Subcutaneous adipose tissue (tissue), 4 donors: ENCODE results near the gene IL12RB2. TPM values are rescaled to one million over a fixed set of nuclear protein-coding genes. Genes with fewer than 3 reads are reported as not detected.

Experiments used
- total RNA-seq, 4 donors: library from RNA; depleted of rRNA; stranded (reverse); fragments of >200 nt; gene quantifications; one replicate each; pipeline ENCODE4 v1.1.0, GENCODE V29; 2016
- TF ChIP-seq, protein P1 (sequence below): fragments of 450-650 bp; IDR thresholded peaks from one replicate; pipeline ENCODE4 v1.5.1; 2016; ENCODE audit warnings: low read depth, mild to moderate bottlenecking, control low read depth, antibody characterized with exemption, moderate library complexity

IL12RB2 gene
- total RNA-seq, 4 donors from 2014 or later, result 2.2 to 3.6 (median 3.1) TPM

GRCh38 chr1:67323087-67323486 lies 15.4 kb downstream of the IL12RB2 start:
- TF ChIP-seq, protein P1, sequence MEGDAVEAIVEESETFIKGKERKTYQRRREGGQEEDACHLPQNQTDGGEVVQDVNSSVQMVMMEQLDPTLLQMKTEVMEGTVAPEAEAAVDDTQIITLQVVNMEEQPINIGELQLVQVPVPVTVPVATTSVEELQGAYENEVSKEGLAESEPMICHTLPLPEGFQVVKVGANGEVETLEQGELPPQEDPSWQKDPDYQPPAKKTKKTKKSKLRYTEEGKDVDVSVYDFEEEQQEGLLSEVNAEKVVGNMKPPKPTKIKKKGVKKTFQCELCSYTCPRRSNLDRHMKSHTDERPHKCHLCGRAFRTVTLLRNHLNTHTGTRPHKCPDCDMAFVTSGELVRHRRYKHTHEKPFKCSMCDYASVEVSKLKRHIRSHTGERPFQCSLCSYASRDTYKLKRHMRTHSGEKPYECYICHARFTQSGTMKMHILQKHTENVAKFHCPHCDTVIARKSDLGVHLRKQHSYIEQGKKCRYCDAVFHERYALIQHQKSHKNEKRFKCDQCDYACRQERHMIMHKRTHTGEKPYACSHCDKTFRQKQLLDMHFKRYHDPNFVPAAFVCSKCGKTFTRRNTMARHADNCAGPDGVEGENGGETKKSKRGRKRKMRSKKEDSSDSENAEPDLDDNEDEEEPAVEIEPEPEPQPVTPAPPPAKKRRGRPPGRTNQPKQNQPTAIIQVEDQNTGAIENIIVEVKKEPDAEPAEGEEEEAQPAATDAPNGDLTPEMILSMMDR, result no peak

- TF ChIP-seq, protein P1, result no peak
Observed at GRCh38 chr1:67324068-67324467, 16.4 kb downstream of the IL12RB2 start.

DNA sequence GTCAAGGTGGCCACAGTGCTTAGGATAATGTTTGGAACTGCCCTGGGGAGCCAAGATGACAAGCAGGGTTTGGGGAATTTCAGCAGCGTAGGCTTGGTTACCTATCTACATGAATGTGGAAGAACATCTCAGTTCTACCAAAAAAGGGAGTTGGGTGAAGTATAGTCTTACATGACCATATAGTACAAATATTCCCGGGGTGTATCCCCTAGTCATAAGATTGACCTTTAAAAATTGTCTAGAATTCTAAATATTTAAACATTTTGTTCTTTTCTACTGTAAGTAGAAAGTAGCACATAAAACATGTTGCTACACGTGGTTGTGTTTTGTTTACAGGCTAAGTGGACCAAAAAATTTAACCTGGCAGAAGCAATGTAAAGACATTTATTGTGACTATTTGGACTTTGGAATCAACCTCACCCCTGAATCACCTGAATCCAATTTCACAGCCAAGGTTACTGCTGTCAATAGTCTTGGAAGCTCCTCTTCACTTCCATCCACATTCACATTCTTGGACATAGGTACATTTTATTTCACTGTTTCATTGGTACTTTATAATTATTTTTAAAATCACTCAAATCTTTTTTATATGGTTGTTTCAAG lies 20.3 kb downstream of the IL12RB2 start:
- TF ChIP-seq, protein P1, result no peak

DNA sequence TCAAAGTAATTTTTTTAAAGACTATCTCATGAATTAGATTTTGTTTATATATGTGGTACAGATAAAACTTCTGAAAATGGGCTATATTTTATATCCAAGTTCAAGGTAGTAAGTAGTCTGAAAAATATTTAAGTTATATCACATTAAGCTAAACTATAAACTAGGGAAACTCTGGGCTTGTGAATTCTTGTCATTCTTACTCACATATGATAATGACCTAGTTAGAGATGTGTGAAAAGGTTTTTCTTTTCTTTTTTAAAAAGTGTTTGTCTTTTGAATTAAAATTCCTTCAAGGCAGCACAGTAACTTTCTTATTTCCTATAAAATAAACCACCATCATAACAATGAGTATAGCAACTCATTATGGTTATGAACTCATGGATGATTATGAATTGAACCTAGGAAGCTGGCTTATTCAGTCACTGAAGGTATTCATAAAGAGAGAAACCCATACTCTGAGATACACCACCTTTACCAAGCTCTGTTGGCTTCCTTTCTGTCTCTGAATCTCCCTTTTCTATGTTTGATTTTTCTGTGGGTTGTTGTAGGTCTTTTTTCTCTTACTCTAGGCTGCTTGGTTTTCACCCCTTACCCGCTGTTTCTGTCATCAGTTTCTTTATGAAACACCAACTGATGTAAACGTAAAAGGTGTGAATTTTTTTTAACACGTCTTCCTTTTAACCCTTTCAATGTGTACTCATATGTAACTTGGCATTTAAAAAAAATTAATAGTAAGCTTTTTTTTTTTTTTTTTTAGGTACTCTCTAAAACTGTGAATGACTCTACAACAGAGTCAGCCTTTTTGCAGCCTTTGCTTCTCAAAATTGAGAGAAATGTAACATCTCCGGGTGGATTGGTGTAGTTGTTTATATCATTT lies 25.2 kb downstream of the IL12RB2 start:
- TF ChIP-seq, protein P1, result no peak

DNA sequence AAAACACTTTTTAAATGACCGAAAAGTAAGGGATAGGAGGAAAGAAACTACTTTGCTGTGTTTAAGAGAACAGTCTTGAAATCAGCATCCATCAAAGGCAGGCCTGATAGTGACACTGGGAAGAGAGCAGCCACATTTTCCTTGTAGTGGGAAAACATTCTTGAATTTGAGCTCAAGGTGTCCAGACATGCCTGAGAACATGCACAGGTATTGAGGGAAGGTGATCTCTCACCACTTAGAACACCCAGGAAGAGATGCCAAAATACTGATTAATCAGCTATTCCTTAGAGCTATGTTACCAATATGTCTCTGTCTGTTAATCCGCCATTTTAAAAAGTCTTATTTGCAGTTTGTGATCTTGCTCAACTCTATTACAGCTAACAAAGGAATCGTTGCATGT lies 25.9 kb downstream of the IL12RB2 start:
- TF ChIP-seq, protein P1, result no peak

DNA sequence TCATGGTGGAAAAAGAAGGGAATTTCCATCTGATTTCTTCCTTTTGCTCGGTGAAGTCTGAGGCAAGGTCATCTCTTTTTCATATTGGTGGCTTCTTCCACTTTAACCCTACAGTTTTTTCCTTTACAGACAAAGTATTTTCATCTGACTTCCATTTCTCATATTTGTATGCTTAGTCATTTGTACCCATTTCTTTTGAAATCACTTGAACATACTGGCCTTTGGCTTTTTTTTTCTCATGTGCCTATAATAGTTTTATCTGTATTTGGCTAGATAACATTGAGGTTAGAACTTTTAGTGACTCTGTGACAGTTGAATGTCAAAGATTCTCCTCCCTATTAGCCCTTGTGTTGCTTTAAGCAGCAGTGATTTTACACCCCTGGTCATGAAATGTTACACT lies 27.7 kb downstream of the IL12RB2 start:
- TF ChIP-seq, protein P1, result no peak

GRCh38 chr1:67336157-67336556 lies 28.5 kb downstream of the IL12RB2 start:
- TF ChIP-seq, protein P1, result no peak
